Activated T-helper 17 cell treated with anti-CD3 and anti-CD28 coated beads, Interleukin-2, amount 50 U/mL, for 72 hours (primary cell): ENCODE measurements around the gene PSEN1. TPM values are rescaled to one million over a fixed set of nuclear protein-coding genes. Genes with fewer than 3 reads are reported as not detected.

Source experiments
- ATAC-seq: fragments of 150-1000 bp; cut with Tn5 transposase; replicated peaks from 2 replicates; pipeline ENCODE4 v1.10.0; 2021; ENCODE audit warnings: mild to moderate bottlenecking, moderate library complexity
- H3K27ac Mint-ChIP-seq: one replicate; pipeline ENCODE4 v1.8.0; 2022; ENCODE audit warnings: mixed read lengths
- H3K27me3 Mint-ChIP-seq: one replicate; pipeline ENCODE4 v1.8.0; 2022; ENCODE audit warnings: mixed read lengths
- H3K36me3 Mint-ChIP-seq: one replicate; pipeline ENCODE4 v1.8.0; 2022; ENCODE audit warnings: low read depth, mild to moderate bottlenecking, mixed read lengths
- H3K4me1 Mint-ChIP-seq: one replicate; pipeline ENCODE4 v1.8.0; 2022; ENCODE audit warnings: mixed read lengths
- H3K4me3 Mint-ChIP-seq: one replicate; pipeline ENCODE4 v1.8.0; 2022; ENCODE audit warnings: mild to moderate bottlenecking, mixed read lengths
- H3K9me3 Mint-ChIP-seq: one replicate; pipeline ENCODE4 v1.8.0; 2022; ENCODE audit warnings: mixed read lengths
- total RNA-seq, 2 donors: library from RNA; stranded (reverse); gene quantifications; one replicate each; pipeline ENCODE4 v1.2.3, GENCODE V29; 2022

PSEN1 gene
- total RNA-seq, 2 donors from 2014 or later: 33.8 to 37.8 TPM

DNA sequence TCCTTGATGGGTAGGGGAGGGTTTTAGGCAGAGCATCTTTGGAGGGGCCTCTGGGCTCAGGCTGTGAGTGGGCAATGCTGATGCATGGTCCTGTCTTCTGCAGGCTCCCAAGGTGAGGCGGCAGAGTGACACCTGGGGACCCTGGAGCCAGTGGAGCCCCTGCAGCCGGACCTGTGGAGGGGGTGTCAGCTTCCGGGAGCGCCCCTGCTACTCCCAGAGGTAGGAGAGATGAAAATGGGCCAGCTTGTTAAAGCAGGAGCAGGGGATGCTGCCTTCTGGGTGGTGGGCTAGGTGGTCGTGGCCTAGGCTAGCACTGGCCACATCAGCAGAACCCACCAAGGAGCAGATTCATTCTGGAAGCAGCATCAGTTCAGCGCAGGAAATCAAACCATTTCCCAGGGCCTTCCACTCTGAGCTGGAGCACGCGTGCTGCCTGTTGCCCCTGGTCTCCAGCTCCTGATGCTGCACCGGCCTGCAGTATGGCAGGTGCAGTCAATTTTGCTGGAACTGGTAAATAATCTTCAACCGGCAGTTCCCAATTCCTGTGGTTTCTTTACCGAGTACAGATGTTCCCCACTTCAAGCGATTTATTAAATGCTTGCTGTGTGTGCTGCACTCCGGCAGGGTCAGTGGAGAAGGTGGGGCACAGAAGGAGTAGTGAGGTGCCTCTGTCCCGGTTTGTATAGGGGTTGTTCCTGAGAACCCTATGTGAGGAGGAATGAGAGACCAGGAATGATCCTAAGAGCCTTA is 108.4 kb downstream of the PSEN1 start:
- Mint-ChIP-seq H3K4me1 (peaks cover 23% of the 10 kb centered on the region), H3K36me3 (no peaks in the 10 kb centered on the region), H3K27ac (no peak overlapping the region), H3K4me3 (peak overlapping the region; percentile 42), H3K9me3 (no peaks in the 10 kb centered on the region), H3K27me3 (peaks cover 31% of the 10 kb centered on the region)
- ATAC-seq: no peak

DNA sequence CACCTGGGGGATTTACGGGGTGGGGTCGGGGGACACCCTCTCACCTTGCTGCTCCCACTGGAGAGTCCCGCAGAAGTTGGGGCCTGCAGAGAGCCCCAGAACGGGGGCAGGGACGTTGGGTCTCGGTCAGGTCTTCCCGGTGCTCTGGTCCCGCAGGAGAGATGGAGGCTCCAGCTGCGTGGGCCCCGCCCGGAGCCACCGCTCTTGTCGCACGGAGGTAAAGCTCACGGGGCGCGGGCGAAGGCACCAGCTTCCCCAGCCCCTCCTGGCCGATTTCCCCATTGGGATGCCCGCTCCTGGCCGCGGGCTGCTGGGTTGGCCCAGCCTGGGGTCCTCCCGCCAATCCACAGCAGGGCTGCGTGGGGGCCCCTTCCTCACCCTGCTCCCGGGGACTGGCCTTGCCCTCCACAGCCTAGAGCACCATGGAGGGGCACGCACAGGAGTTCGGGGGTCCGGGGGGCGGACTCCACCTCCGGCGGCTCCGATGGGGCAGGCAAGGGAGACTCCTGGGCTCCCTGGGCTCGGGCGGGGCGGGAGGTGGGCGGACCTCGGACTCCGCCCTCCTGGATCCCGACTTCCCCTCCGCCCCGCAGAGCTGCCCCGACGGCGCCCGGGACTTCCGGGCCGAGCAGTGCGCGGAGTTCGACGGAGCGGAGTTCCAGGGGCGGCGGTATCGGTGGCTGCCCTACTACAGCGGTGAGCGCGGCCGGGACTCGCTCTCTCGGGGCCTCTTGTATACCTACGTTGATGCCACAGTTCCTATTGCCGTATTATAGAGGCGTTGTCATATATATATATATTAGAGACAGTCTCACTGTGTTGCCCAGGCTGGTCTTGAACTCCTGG is 109.4 kb downstream of the PSEN1 start:
- Mint-ChIP-seq H3K4me1 (peaks cover 23% of the 10 kb centered on the region), H3K27me3 (peaks cover 27% of the 10 kb centered on the region), H3K27ac (peak overlapping the region; percentile 77), H3K4me3 (peak overlapping the region; percentile 73), H3K9me3 (no peaks in the 10 kb centered on the region), H3K36me3 (no peaks in the 10 kb centered on the region)
- peak; percentile 88 for ATAC-seq

GRCh38 chr14:73246387-73247150 is 110.3 kb downstream of the PSEN1 start:
- peaks cover 23% of the 10 kb centered on the region for H3K4me1 Mint-ChIP-seq
- no peaks in the 10 kb centered on the region for H3K36me3 Mint-ChIP-seq
- peak overlapping the region; percentile 73 for H3K4me3 Mint-ChIP-seq
- peak overlapping the region; percentile 77 for H3K27ac Mint-ChIP-seq
- ATAC-seq: no peak
- no peaks in the 10 kb centered on the region for H3K9me3 Mint-ChIP-seq
- peaks cover 25% of the 10 kb centered on the region for H3K27me3 Mint-ChIP-seq

DNA sequence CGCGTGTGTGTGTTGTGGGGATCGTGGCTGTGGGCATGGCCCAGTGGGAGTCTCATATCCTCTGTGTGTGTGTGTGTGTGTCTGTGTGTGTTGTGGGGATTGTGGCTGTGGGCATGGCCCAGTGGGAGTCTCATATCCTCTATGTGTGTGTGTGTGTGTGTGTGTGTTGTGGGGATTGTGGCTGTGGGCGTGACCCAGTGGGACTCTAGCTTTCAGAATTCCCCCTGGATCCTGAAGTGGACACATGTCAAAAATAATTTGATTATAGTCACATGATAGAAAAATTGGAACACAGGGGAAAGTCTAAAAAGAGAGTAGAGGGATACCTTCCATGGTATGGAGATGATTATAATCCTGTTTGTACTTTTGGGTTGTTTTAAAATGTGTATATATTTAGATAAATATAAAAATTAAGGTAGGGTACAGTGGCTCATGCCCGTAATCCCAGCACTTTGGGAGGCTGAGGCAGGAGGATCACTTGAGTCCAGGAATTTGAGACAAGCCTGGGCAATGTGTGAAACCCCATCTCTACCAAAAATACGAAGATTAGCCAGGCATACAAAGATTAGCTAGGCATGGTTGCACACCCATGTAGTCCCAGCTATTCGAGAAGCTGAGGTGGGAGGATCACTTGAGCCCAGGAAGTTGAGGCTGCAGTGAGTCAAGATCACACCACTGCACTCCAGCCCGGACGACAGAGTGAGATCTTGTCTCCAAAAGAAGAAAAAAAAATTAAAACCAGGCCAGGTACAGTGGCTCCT is 112.0 kb downstream of the PSEN1 start:
- Mint-ChIP-seq H3K4me1 (peaks cover 22% of the 10 kb centered on the region), H3K27me3 (peaks cover 14% of the 10 kb centered on the region), H3K27ac (no peak overlapping the region), H3K36me3 (no peaks in the 10 kb centered on the region), H3K9me3 (no peaks in the 10 kb centered on the region), H3K4me3 (no peak overlapping the region)
- no peak for ATAC-seq

DNA sequence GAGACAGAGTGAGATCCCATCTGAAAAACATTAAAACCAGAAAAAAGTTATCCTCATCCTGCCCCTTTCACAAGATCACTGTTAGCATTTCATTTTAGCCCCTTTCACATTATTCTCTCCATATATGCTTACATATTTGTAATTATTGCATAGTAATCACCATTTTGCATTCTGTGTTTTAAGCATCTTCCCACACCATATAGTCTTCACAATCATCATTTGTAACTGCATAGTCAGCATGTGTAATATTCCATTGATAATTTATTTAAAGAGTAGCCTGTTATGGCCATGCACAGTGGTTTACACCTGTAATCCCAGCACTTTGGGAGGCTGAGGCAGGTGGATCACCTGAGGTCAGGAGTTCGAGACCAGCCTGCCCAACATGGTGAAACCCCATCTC is 112.8 kb downstream of the PSEN1 start:
- peaks cover 7% of the 10 kb centered on the region for H3K27me3 Mint-ChIP-seq

GRCh38 chr14:73249564-73250316 is 113.4 kb downstream of the PSEN1 start:
- Mint-ChIP-seq H3K27ac (no peak overlapping the region), H3K9me3 (no peaks in the 10 kb centered on the region), H3K4me1 (peaks cover 18% of the 10 kb centered on the region), H3K4me3 (no peak overlapping the region), H3K36me3 (no peaks in the 10 kb centered on the region), H3K27me3 (peaks cover 7% of the 10 kb centered on the region)
- ATAC-seq: no peak

More for the DNA sequence above, 112.8 kb downstream of the PSEN1 start:
- Mint-ChIP-seq H3K4me3 (no peak overlapping the region), H3K27ac (no peak overlapping the region), H3K9me3 (no peaks in the 10 kb centered on the region), H3K4me1 (peaks cover 18% of the 10 kb centered on the region), H3K36me3 (no peaks in the 10 kb centered on the region)
- no peak for ATAC-seq

GRCh38 chr14:73250317-73250713 is 114.0 kb downstream of the PSEN1 start:
- Mint-ChIP-seq H3K27ac (no peak overlapping the region), H3K36me3 (no peaks in the 10 kb centered on the region), H3K4me1 (peaks cover 18% of the 10 kb centered on the region), H3K27me3 (peaks cover 4% of the 10 kb centered on the region), H3K9me3 (no peaks in the 10 kb centered on the region), H3K4me3 (no peak overlapping the region)
- no peak for ATAC-seq

GRCh38 chr14:73250781-73251500 is 114.6 kb downstream of the PSEN1 start:
- no peak for ATAC-seq
- Mint-ChIP-seq H3K27me3 (peaks cover 4% of the 10 kb centered on the region), H3K4me3 (no peak overlapping the region), H3K27ac (no peak overlapping the region), H3K36me3 (no peaks in the 10 kb centered on the region), H3K9me3 (no peaks in the 10 kb centered on the region), H3K4me1 (peaks cover 18% of the 10 kb centered on the region)

GRCh38 chr14:73251516-73252215 is 115.4 kb downstream of the PSEN1 start:
- peaks cover 4% of the 10 kb centered on the region for H3K27me3 Mint-ChIP-seq
- peaks cover 17% of the 10 kb centered on the region for H3K4me1 Mint-ChIP-seq
- H3K9me3 Mint-ChIP-seq: no peaks in the 10 kb centered on the region
- H3K27ac Mint-ChIP-seq: no peak overlapping the region
- H3K4me3 Mint-ChIP-seq: no peak overlapping the region
- no peak for ATAC-seq
- H3K36me3 Mint-ChIP-seq: no peaks in the 10 kb centered on the region

GRCh38 chr14:73252491-73253322 is 116.4 kb downstream of the PSEN1 start:
- Mint-ChIP-seq H3K36me3 (no peaks in the 10 kb centered on the region), H3K4me3 (no peak overlapping the region), H3K27ac (no peak overlapping the region), H3K4me1 (peaks cover 7% of the 10 kb centered on the region), H3K27me3 (no peaks in the 10 kb centered on the region), H3K9me3 (no peaks in the 10 kb centered on the region)
- no peak for ATAC-seq

DNA sequence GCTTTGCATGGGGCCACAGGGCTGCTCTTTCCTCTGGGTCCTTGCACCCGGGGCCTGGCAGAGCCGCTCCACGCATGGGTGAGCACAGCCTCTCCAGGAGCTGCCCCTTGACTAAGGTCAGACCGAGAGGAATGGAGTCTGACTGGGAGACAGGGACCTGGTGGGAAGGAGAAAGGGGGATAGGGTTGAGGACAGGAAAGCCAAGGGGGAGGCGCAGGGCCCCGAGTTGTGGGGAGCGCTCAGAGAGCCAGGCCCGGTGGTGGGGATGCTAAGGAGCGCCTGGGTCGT is 117.0 kb downstream of the PSEN1 start:
- no peak for ATAC-seq
- Mint-ChIP-seq H3K4me1 (peaks cover 1% of the 10 kb centered on the region), H3K36me3 (no peaks in the 10 kb centered on the region), H3K9me3 (no peaks in the 10 kb centered on the region), H3K27me3 (no peaks in the 10 kb centered on the region), H3K27ac (no peak overlapping the region), H3K4me3 (no peak overlapping the region)

- Mint-ChIP-seq H3K4me1 (no peaks in the 10 kb centered on the region), H3K9me3 (no peaks in the 10 kb centered on the region), H3K4me3 (no peak overlapping the region), H3K36me3 (no peaks in the 10 kb centered on the region), H3K27ac (no peak overlapping the region), H3K27me3 (no peaks in the 10 kb centered on the region)
- no peak for ATAC-seq
Observed at GRCh38 chr14:73253721-73254120, 117.4 kb downstream of the PSEN1 start.
